Testis (tissue), 3 donors: ENCODE measurements around the gene ZNF254. TPM values are rescaled to one million over a fixed set of nuclear protein-coding genes. Genes with fewer than 3 reads are reported as not detected.

ENCODE experiments used
- DNase-seq: peaks from one replicate; pipeline ENCODE4 v3.0.0-alpha.2; 2019
- H3K27ac ChIP-seq, 2 donors: fragments of 200-600 bp; sonication (generic); one replicate each; pipeline ENCODE4 v1.5.1; 2019
- H3K27me3 ChIP-seq: fragments of 200-600 bp; sonication (generic); one replicate; pipeline ENCODE4 v1.5.1; 2019
- H3K36me3 ChIP-seq: fragments of 200-600 bp; sonication (generic); one replicate; pipeline ENCODE4 v1.5.1; 2017; ENCODE audit warnings: low read depth; ENCODE audit errors: missing control alignments
- H3K4me1 ChIP-seq: fragments of 200-600 bp; sonication (generic); one replicate; pipeline ENCODE4 v1.5.1; 2019
- H3K4me3 ChIP-seq, 2 donors: fragments of 200-600 bp; sonication (generic); one replicate each; pipeline ENCODE4 v1.5.1; 2017 to 2019
- H3K9me3 ChIP-seq: fragments of 200-600 bp; sonication (generic); one replicate; pipeline ENCODE4 v1.5.1; 2017
- CTCF ChIP-seq, 3 experiments: fragments of 450-650 bp in 2 of 3; fragments of 200-600 bp in 1 of 3; sonication (generic) in 1 of 3; IDR thresholded peaks; one replicate each; pipeline ENCODE4 v1.5.1; 2016 to 2019; ENCODE audit warnings: antibody characterized with exemption in 3 of 3, mild to moderate bottlenecking in 2 of 3, moderate library complexity in 1 of 3
- POLR2A ChIP-seq: fragments of 450-650 bp; IDR thresholded peaks from one replicate; pipeline ENCODE4 v1.6.1; 2017; ENCODE audit warnings: antibody characterized with exemption, mild to moderate bottlenecking, moderate library complexity
- WGBS, 2 donors: methylation state at CpG; one replicate each; pipeline ENCODE4 v1.1.5; 2018; 5-methylcytosine and 5-hydroxymethylcytosine counted together
- intact Hi-C: fragments of 100-400 bp; cut with DNase I; formaldehyde crosslinking; loops from one replicate; pipeline ENCODE4 v1.15.1; 2023; ENCODE audit warnings: low total_unique reads
- polyA plus RNA-seq: library from polyadenylated mRNA; stranded (reverse); fragments of 350-450 nt; fragmentation: Illumina TruSeq; extraction: RNeasy Lipid Tissue Mini Kit (QIAGEN cat#74804); gene quantifications from one replicate; pipeline ENCODE4 v1.2.3, GENCODE V29; 2014; ENCODE audit warnings: low read depth, low replicate concordance; ENCODE audit not compliant: insufficient read depth
- total RNA-seq, 2 donors: library from RNA; depleted of rRNA; stranded (reverse); fragments of >200 nt; gene quantifications; one replicate each; pipeline ENCODE4 v1.2.3, GENCODE V29; 2016

The ZNF254 gene
- total and polyA plus RNA-seq, 3 donors from 2014 or later, result 5.1 to 20.6 (median 16.1) TPM

DNA sequence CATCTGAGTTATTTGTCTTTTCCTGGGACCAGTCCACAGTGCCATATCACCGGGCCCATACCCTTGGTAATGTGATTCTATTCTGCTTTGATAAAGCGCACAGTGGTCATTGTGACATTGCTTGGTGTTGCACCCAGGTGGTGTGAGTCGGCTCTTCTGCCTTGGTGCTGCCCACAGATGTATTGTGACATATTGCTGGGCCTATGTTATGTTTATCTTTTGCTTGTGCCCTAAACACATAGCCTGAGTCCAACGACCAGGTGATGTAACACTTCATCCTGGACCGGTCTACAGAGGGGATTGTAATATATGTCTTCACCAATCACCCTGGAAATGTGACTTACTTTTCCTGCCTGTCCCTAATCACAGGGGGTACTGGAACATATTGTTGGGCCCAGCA is 23.7 kb upstream of the ZNF254 start:
- no peaks in the 10 kb centered on the region for H3K9me3 ChIP-seq
- intact Hi-C loops, result no loop called here
- no peak overlapping the region for H3K27ac ChIP-seq
- H3K4me3 ChIP-seq, result no peak overlapping the region
- 91 to 97% methylated on average over 5 of the region's 5 CpGs for WGBS, 2 donors
- no peak for DNase-seq
- H3K36me3 ChIP-seq, result no peaks in the 10 kb centered on the region
- TF ChIP-seq POLR2A (no peak), CTCF (IDR thresholded peaks at IDR 0.05) (no peak)
- no peaks in the 10 kb centered on the region for H3K27me3 ChIP-seq
- H3K4me1 ChIP-seq, result no peaks in the 10 kb centered on the region

GRCh38 chr19:24064175-24064574 is 22.8 kb upstream of the ZNF254 start:
- Histone ChIP-seq H3K27ac (no peak overlapping the region), H3K36me3 (no peaks in the 10 kb centered on the region), H3K9me3 (no peaks in the 10 kb centered on the region), H3K4me3 (no peak overlapping the region), H3K4me1 (no peaks in the 10 kb centered on the region), H3K27me3 (no peaks in the 10 kb centered on the region)
- intact Hi-C loops, result no loop called here
- TF ChIP-seq CTCF (IDR thresholded peaks at IDR 0.05), result no peak
- DNase-seq, result no peak
- 95 to 100% methylated on average over 1 of the region's 1 CpG for WGBS, 2 donors

DNA sequence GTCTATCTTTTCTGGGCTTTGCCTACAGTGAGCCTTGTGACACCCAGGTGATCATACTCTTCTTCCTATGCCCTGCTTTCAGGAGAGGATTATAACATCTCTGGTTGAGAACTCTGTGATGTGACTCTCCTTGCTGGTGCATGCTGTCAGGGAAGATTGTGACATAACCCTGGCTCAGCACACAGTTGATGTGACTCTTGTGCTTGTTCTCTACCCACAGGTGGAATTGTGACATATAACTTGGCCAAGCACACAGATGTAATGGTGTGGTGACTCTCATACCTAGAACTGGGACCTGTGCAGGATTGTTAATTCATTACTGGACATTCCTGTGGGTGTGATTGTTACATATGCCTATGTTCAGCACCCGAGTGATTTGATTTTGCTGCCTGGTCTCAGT is 21.7 kb upstream of the ZNF254 start:
- DNase-seq, result no peak
- no peaks in the 10 kb centered on the region for H3K36me3 ChIP-seq

DNA sequence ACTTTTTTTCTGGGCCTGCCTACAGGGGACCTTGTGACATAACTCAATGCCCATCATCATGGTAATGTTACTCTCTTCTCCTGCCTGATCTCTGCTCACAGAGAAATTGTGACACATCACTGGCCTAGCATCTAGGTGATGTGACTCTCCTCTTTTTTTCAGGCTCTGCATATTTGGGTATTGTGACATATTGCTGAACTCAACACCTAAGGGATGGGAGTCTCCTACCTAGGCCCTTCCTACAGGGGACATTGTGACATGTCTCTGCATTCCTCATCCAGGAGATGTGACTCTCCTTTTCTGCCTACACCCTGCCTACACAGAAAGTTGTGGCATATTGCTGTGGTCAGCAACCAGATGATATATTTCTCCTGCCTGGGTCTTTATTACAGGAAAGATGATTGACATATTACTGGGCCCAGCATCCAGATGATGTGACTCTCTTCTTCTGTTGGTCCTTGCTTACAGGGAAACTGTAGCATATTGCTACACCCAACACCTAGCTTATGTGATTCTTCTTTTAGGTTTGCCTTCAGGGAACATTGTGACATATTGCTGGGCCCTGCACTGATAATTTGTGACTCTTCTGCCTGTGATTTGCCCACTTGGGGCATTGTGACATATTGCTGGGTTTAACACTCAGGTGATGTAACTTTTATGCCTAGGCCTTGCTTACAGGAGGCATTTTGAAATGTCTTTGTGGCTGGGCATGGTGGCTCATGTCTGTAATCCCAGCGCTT is 21.0 kb upstream of the ZNF254 start:
- WGBS, 2 donors, result 100% methylated on average over 1 of the region's 1 CpG
- H3K9me3 ChIP-seq, result no peaks in the 10 kb centered on the region
- H3K27ac ChIP-seq, result no peak overlapping the region
- no peaks in the 10 kb centered on the region for H3K36me3 ChIP-seq
- no peak for TF ChIP-seq POLR2A
- TF ChIP-seq CTCF (IDR thresholded peaks at IDR 0.05), result no peak
- H3K27me3 ChIP-seq, result no peaks in the 10 kb centered on the region
- H3K4me1 ChIP-seq, result no peaks in the 10 kb centered on the region
- no peak overlapping the region for H3K4me3 ChIP-seq
- no peak for DNase-seq
- intact Hi-C loops, result no loop called here

More for the DNA sequence above, 21.7 kb upstream of the ZNF254 start:
- H3K27ac ChIP-seq, result no peak overlapping the region
- TF ChIP-seq POLR2A (no peak), CTCF (IDR thresholded peaks at IDR 0.05) (no peak)
- no peak overlapping the region for H3K4me3 ChIP-seq
- WGBS, 2 donors, result 55 to 100% methylated on average over 1 of the region's 1 CpG
- no peaks in the 10 kb centered on the region for H3K4me1 ChIP-seq
- intact Hi-C loops, result no loop called here
- no peaks in the 10 kb centered on the region for H3K9me3 ChIP-seq
- no peaks in the 10 kb centered on the region for H3K27me3 ChIP-seq
